Spleen (tissue), 11 donors: ENCODE results near the gene KCNQ1. TPM values are rescaled to one million over a fixed set of nuclear protein-coding genes. Genes with fewer than 3 reads are reported as not detected.
A peak's percentile ranks its signal among the peaks of the same experiment; 100 is the strongest.

Experiments used
- DNase-seq: peaks from one replicate; pipeline ENCODE4 v3.0.0-alpha.2; 2020
- H3K27ac ChIP-seq, 8 donors: fragments of 200-600 bp; sonication (generic) in 7 of 8; 1 replicate in 4 of 8; 2 replicates in 4 of 8; pipeline versions ENCODE4 v1.5.0 to v1.8.0; 2016 to 2021; ENCODE audit warnings: inconsistent platforms in 4 of 8, mild to moderate bottlenecking in 4 of 8, moderate library complexity in 1 of 8
- H3K27me3 ChIP-seq, 7 donors: fragments of 200-600 bp; sonication (generic) in 6 of 7; replicated peaks in 1 of 7; 1 replicate in 4 of 7; 2 replicates in 3 of 7; pipeline versions ENCODE4 v1.5.0 to v1.8.0; 2016 to 2021; ENCODE audit warnings: inconsistent platforms in 3 of 7, mild to moderate bottlenecking in 1 of 7
- H3K36me3 ChIP-seq, 6 donors: fragments of 200-600 bp; sonication (generic) in 5 of 6; 1 replicate in 4 of 6; 2 replicates in 2 of 6; pipeline versions ENCODE4 v1.5.0 to v1.8.0; 2016 to 2021; ENCODE audit warnings: inconsistent platforms in 2 of 6
- H3K4me1 ChIP-seq, 6 donors: fragments of 200-600 bp; sonication (generic) in 5 of 6; 1 replicate in 3 of 6; 2 replicates in 3 of 6; pipeline versions ENCODE4 v1.5.0 to v1.8.0; 2016 to 2021; ENCODE audit warnings: inconsistent platforms in 3 of 6
- H3K4me3 ChIP-seq, 8 donors: fragments of 200-600 bp; sonication (generic) in 7 of 8; 1 replicate in 4 of 8; 2 replicates in 4 of 8; pipeline versions ENCODE4 v1.5.0 to v1.8.0; 2016 to 2021; ENCODE audit warnings: inconsistent platforms in 4 of 8, mild to moderate bottlenecking in 4 of 8, moderate library complexity in 2 of 8
- H3K9me3 ChIP-seq, 8 donors: fragments of 200-600 bp; sonication (generic) in 7 of 8; 1 replicate in 4 of 8; 2 replicates in 4 of 8; pipeline versions ENCODE4 v1.5.0 to v1.8.0; 2016 to 2021; ENCODE audit warnings: inconsistent platforms in 4 of 8
- CTCF ChIP-seq, 11 experiments: fragments of 200-600 bp in 7 of 11; fragments of 450-650 bp in 4 of 11; sonication (generic) in 4 of 11; IDR thresholded peaks in 8 of 11; conservative IDR thresholded peaks in 3 of 11; 1 replicate in 7 of 11; 2 replicates in 4 of 11; pipeline versions ENCODE4 v1.4.0 to v1.8.0; 2016 to 2021; ENCODE audit warnings: antibody characterized with exemption in 11 of 11, inconsistent platforms in 4 of 11, mild to moderate bottlenecking in 1 of 11
- POLR2A ChIP-seq, 3 donors: fragments of 450-650 bp; IDR thresholded peaks; one replicate each; pipeline ENCODE4 v1.5.1; 2017; ENCODE audit warnings: antibody characterized with exemption in 3 of 3, mild to moderate bottlenecking in 1 of 3
- POLR2AphosphoS5 ChIP-seq, 3 donors: sonication (generic); formaldehyde crosslinking; IDR thresholded peaks; one replicate each; pipeline ENCODE4 v1.5.1; 2017; ENCODE audit warnings: antibody characterized with exemption in 3 of 3
- WGBS, 5 donors: extraction: QIAGEN DNeasy Blood & Tissue Kit in 3 of 5; methylation state at CpG; one replicate each; pipeline versions ENCODE4 v1.1.5 to v1.1.7; 2013 to 2018; 5-methylcytosine and 5-hydroxymethylcytosine counted together
- intact Hi-C: fragments of 100-400 bp; cut with DNase I; formaldehyde crosslinking; loops from one replicate; pipeline ENCODE4 v1.15.0; 2023; ENCODE audit warnings: low total_unique reads
- polyA plus RNA-seq, 3 donors: library from polyadenylated mRNA; stranded (reverse); fragments of 200-250 nt; gene quantifications; one replicate each; pipeline ENCODE4 v1.2.1, GENCODE V29; 2013
- total RNA-seq, 7 donors: library from RNA; depleted of rRNA in 3 of 7; stranded (reverse); fragments of >200 nt in 3 of 7; fragmentation: NEBNext Ultra II Directional in 4 of 7; extraction: Animal tissue kit (Norgen Biotek cat#: 25700) in 4 of 7; gene quantifications; one replicate each; pipeline versions ENCODE4 v1.1.0 to v1.2.1, GENCODE V29; 2016 to 2021
- donor health status: healthy with polysubstance abuse.
- donor health status: DM: no; HTN: no; CAD: no; lungs with moderate emphysema.
- donor health status: DM: no; HTN: no; CAD: no.
- donor health status: Bipolar disorder and iron deficiency.
- donor health status: healthy.
- donor health status: DM: no; HTN: no; CAD: no.
- donor health status: DM: yes; HTN: yes; CAD: no.

Gene KCNQ1
- total and polyA plus RNA-seq, 10 donors = 3.3 to 21.6 (median 13.5) TPM

- Histone ChIP-seq H3K4me3 (no peak overlapping the region), H3K4me1 (no peaks in the 10 kb centered on the region), H3K27ac (no peak overlapping the region), H3K36me3 (no peaks in the 10 kb centered on the region), H3K27me3 (peaks cover 0 to 4% (median 0%) of the 10 kb centered on the region in 7 donors), H3K9me3 (no peaks in the 10 kb centered on the region)
- 92 to 100% (median 93%) methylated on average over 2 of the region's 2 CpGs for WGBS, 5 donors
- TF ChIP-seq POLR2AphosphoS5 (IDR thresholded peaks at IDR 0.05) (no peak), CTCF (IDR thresholded peaks at IDR 0.05 in 8 of 11, conservative IDR thresholded peaks at IDR 0.05 in 3 of 11) (no peak), POLR2A (IDR thresholded peaks at IDR 0.05) (no peak)
- intact Hi-C loops = no loop called here
- DNase-seq = no peak
Measured at GRCh38 chr11:2553198-2553597, 108.4 kb downstream of the KCNQ1 start.

GRCh38 chr11:2553886-2554285, 109.1 kb downstream of the KCNQ1 start:
- intact Hi-C loops = no loop called here
- peak; percentile 25 for DNase-seq
- WGBS, 5 donors = 80 to 94% (median 84%) methylated on average over 9 of the region's 9 CpGs
- Histone ChIP-seq H3K27ac (no peak overlapping the region), H3K4me1 (peaks cover 0 to under 1% (median 0%) of the 10 kb centered on the region in 6 donors), H3K4me3 (no peak overlapping the region), H3K36me3 (no peaks in the 10 kb centered on the region), H3K27me3 (peaks cover 0 to 4% (median 0%) of the 10 kb centered on the region in 7 donors), H3K9me3 (no peaks in the 10 kb centered on the region)
- no peak for TF ChIP-seq POLR2A (IDR thresholded peaks at IDR 0.05)
- TF ChIP-seq CTCF (IDR thresholded peaks at IDR 0.05 in 8 of 11, conservative IDR thresholded peaks at IDR 0.05 in 3 of 11) = no peak
- no peak for TF ChIP-seq POLR2AphosphoS5 (IDR thresholded peaks at IDR 0.05)

GRCh38 chr11:2554338-2555207, 109.8 kb downstream of the KCNQ1 start:
- WGBS, 5 donors = 75 to 86% (median 84%) methylated on average over 16 of the region's 16 CpGs
- Histone ChIP-seq H3K4me3 (no peak overlapping the region), H3K36me3 (no peaks in the 10 kb centered on the region), H3K4me1 (peaks cover 0 to 7% (median 0%) of the 10 kb centered on the region in 6 donors), H3K27me3 (peaks cover 0 to 3% (median 0%) of the 10 kb centered on the region in 7 donors), H3K9me3 (no peaks in the 10 kb centered on the region), H3K27ac (no peak overlapping the region)
- no peak for TF ChIP-seq POLR2A (IDR thresholded peaks at IDR 0.05)
- no peak for TF ChIP-seq POLR2AphosphoS5 (IDR thresholded peaks at IDR 0.05)
- TF ChIP-seq CTCF (IDR thresholded peaks at IDR 0.05 in 8 of 11, conservative IDR thresholded peaks at IDR 0.05 in 3 of 11) = no peak
- peak; percentile 55 for DNase-seq
- intact Hi-C loops = no loop called here

GRCh38 chr11:2555336-2555735, 110.5 kb downstream of the KCNQ1 start:
- Histone ChIP-seq H3K4me3 (no peak overlapping the region), H3K4me1 (peaks cover 0 to 10% (median 0%) of the 10 kb centered on the region in 6 donors), H3K36me3 (no peaks in the 10 kb centered on the region), H3K9me3 (no peaks in the 10 kb centered on the region), H3K27me3 (no peaks in the 10 kb centered on the region), H3K27ac (no peak overlapping the region)
- intact Hi-C loops = no loop called here
- 89 to 97% (median 91%) methylated on average over 10 to 11 of the region's 11 CpGs for WGBS, 5 donors
- TF ChIP-seq POLR2AphosphoS5 (IDR thresholded peaks at IDR 0.05) = no peak
- TF ChIP-seq POLR2A (IDR thresholded peaks at IDR 0.05) = no peak
- TF ChIP-seq CTCF (IDR thresholded peaks at IDR 0.05 in 8 of 11, conservative IDR thresholded peaks at IDR 0.05 in 3 of 11) = no peak
- peak; percentile 49 for DNase-seq
